NB4 (cell line): ENCODE measurements around the gene CD244.
A peak's percentile ranks its signal among the peaks of the same experiment; 100 is the strongest.

Experiments used
- DNase-seq: peaks from one replicate; pipeline ENCODE4 v3.0.0; 2010; ENCODE audit warnings: low read depth
- H3K4me3 ChIP-seq: one replicate; pipeline ENCODE4 v1.5.1; 2011; ENCODE audit warnings: mild to moderate bottlenecking, low read depth, low read length, moderate library complexity
- MYC ChIP-seq: IDR thresholded peaks from 2 replicates; pipeline ENCODE4 v1.6.1; 2011; ENCODE audit warnings: low read depth, low read length
- POLR2A ChIP-seq: IDR thresholded peaks from 2 replicates; pipeline ENCODE4 v1.6.1; 2011; ENCODE audit warnings: mild to moderate bottlenecking; ENCODE audit not compliant: insufficient read length; ENCODE audit errors: extremely low read depth
- TF ChIP-seq, protein P1 (sequence below): IDR thresholded peaks from 2 replicates; pipeline ENCODE4 v1.6.1; 2011; ENCODE audit warnings: low read depth, low read length
- TF ChIP-seq, protein P2 (sequence below): IDR thresholded peaks from one replicate; pipeline ENCODE4 v1.5.1; 2012; ENCODE audit warnings: low read depth, low read length

CD244 gene

DNA sequence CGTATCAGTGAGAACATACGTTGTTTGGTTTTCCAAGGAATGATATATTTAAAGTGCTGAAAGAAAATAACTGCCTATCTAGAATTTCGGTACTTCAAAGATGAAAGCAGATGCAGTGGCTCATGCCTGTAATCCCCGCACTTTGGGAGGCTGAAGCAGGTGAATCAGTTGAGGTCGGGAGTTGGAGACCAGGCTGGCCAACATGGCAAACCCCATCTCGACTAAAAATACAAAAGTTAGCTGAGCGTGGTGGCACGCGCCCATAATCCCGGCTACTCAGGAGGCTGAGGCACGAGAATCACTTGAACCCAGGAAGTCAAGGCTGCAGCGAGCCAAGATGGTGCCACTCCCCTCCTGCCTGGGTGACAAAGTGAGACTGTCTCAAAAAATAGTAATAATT is 16.4 kb downstream of the CD244 start:
- no peak overlapping the region for H3K4me3 ChIP-seq
- TF ChIP-seq MYC: no peak
- TF ChIP-seq POLR2A: no peak
- TF ChIP-seq, protein P1, sequence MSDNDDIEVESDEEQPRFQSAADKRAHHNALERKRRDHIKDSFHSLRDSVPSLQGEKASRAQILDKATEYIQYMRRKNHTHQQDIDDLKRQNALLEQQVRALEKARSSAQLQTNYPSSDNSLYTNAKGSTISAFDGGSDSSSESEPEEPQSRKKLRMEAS: no peak
- TF ChIP-seq, protein P2, sequence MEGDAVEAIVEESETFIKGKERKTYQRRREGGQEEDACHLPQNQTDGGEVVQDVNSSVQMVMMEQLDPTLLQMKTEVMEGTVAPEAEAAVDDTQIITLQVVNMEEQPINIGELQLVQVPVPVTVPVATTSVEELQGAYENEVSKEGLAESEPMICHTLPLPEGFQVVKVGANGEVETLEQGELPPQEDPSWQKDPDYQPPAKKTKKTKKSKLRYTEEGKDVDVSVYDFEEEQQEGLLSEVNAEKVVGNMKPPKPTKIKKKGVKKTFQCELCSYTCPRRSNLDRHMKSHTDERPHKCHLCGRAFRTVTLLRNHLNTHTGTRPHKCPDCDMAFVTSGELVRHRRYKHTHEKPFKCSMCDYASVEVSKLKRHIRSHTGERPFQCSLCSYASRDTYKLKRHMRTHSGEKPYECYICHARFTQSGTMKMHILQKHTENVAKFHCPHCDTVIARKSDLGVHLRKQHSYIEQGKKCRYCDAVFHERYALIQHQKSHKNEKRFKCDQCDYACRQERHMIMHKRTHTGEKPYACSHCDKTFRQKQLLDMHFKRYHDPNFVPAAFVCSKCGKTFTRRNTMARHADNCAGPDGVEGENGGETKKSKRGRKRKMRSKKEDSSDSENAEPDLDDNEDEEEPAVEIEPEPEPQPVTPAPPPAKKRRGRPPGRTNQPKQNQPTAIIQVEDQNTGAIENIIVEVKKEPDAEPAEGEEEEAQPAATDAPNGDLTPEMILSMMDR: no peak
- no peak for DNase-seq

DNA sequence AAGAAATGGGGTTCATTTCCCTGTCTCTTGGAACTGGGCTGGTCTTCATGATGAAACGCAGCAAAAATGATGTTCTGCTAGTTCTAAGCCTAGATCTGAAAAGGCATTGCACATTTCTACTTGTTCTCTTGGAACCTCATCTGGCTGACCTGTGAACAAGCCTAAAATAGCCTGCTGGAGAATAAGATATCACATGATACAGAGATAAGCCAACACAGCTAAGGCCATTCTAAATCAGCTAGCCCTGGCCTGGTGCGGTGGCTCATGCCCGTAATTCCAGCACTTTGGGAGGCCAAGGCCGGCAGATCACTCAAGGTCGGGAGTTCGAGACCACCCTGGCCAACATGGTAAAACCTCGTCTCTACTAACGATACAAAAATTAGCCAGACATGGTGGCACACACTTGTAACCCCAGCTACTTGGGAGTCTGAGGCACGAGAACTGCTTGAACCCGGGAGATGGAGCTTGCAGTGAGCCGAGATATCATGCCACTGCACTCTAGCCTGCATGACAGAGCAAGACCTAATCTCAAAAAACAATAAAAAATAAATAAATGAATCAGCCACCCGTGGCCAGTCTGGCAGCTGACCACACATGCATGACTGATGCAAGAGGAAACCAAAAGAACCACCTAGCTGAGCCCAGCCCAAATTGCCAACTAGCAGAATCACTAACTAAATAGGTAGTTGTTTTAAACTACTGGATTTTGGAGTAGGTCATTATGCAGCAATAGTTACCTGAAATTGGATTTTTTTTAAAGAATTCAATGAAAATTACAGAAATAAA is 18.0 kb downstream of the CD244 start:
- peak; percentile 62 for DNase-seq
- no peak overlapping the region for H3K4me3 ChIP-seq
- TF ChIP-seq, protein P1: no peak
- TF ChIP-seq, protein P2: no peak
- TF ChIP-seq MYC: no peak
- TF ChIP-seq POLR2A: no peak

DNA sequence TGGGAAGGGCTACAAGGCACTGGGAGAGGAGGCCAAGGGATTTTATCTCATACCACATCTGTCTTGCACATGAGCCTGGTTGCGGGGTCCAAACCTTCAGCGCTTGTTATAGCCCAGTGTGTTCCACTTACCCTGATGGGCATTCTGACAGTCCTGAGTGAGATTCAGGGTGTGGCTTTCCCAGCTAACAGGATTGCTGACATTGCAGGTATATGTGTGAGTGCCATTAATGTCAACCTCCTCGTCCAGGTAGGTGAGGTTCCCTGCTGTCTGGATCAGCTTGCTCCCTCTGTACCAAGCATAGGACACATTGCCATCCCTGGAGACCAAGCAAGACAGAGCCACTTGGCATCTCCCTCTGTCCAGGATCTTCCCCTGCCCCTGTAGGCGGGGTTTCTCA is 21.6 kb downstream of the CD244 start:
- DNase-seq: no peak
- TF ChIP-seq, protein P2: no peak
- TF ChIP-seq, protein P1: no peak
- TF ChIP-seq POLR2A (no peak), MYC (no peak)
- no peak overlapping the region for H3K4me3 ChIP-seq

DNA sequence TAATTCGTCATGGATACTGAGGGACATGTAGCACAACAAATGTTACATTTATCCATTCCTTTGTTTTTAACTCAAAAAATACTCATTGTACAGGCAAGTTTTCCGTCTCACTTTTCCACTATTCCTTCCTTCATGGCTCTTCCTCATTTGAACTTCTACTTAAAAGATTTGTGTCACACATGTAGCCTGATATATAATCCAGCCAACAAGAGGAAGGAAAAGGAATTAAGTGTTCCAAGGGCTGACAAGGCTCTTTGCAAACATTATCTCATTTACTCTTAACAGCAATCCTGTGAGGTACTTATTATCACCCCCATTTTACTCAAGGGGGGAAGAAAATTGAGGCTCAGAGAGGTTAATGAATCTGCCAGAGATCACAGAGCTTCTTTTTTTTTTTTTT is 22.9 kb downstream of the CD244 start:
- TF ChIP-seq, protein P2: no peak
- TF ChIP-seq, protein P1: no peak
- no peak for TF ChIP-seq MYC
- no peak overlapping the region for H3K4me3 ChIP-seq
- no peak for DNase-seq

- no peak for DNase-seq
- TF ChIP-seq, protein P2: no peak
- TF ChIP-seq MYC (no peak), POLR2A (no peak)
- TF ChIP-seq, protein P1: no peak
- no peak overlapping the region for H3K4me3 ChIP-seq
These were observed 23.8 kb downstream of the CD244 start for GRCh38 chr1:160838888-160839287.
